Measurements from ENCODE around the gene ZFHX3. TPM values are rescaled to one million over a fixed set of nuclear protein-coding genes. Genes with fewer than 3 reads are reported as not detected.

The ZFHX3 gene
- total and polyA plus RNA-seq, 2 donors from 2014 or later, result 2.3 to 29.3 TPM

GRCh38 chr16:72859581-72859980 lies 188.3 kb downstream of the ZFHX3 start:
- Histone ChIP-seq H3K27me3 (ENCODE audit: control insufficient read depth, insufficient read depth, low read length) (no peaks in the 10 kb centered on the region), H3K4me1 (ENCODE audit: control insufficient read depth in 2 of 3, insufficient read depth in 2 of 3, low read depth in 1 of 3, low read length in 3 of 3) (peaks cover 0 to 7% (median 7%) of the 10 kb centered on the region in 3 donors), H3K9me3 (ENCODE audit: control insufficient read depth in 2 of 3, insufficient read depth in 1 of 3, low read length in 3 of 3) (no peaks in the 10 kb centered on the region), H3K4me3 (ENCODE audit: low read length in 3 of 3) (no peak overlapping the region), H3K27ac (ENCODE audit: low read depth in 2 of 2, low read length in 2 of 2) (no peak overlapping the region), H3K9ac (ENCODE audit: low read length in 3 of 3) (no peak overlapping the region), H3K36me3 (ENCODE audit: control insufficient read depth in 2 of 3, insufficient read depth in 3 of 3, low read length in 3 of 3) (peaks cover 0 to 2% (median 0%) of the 10 kb centered on the region in 3 donors)
- FAIRE-seq (no peak), DNase-seq (no peak)
- no peak for TF ChIP-seq CTCF (IDR thresholded peaks at IDR 0.05; ENCODE audit: borderline replicate concordance, extremely low read depth, insufficient read depth)
- intact Hi-C loops (cut with DNase I), result no loop called here

GRCh38 chr16:72858665-72859493 lies 189.0 kb downstream of the ZFHX3 start:
- intact Hi-C loops (cut with DNase I), result no loop called here
- no peak for FAIRE-seq
- no peak overlapping the region for H3K4me3 ChIP-seq (ENCODE audit: low read length in 3 of 3)

GRCh38 chr16:72857834-72858664 lies 189.9 kb downstream of the ZFHX3 start:
- FAIRE-seq (no peak), DNase-seq (no peak)
- no peak for TF ChIP-seq CTCF (IDR thresholded peaks at IDR 0.05; ENCODE audit: borderline replicate concordance, extremely low read depth, insufficient read depth)
- Histone ChIP-seq H3K9me3 (ENCODE audit: control insufficient read depth in 2 of 3, insufficient read depth in 1 of 3, low read length in 3 of 3) (no peaks in the 10 kb centered on the region), H3K27me3 (ENCODE audit: control insufficient read depth, insufficient read depth, low read length) (no peaks in the 10 kb centered on the region), H3K4me1 (ENCODE audit: control insufficient read depth in 2 of 3, insufficient read depth in 2 of 3, low read depth in 1 of 3, low read length in 3 of 3) (peaks cover 0 to 7% (median 7%) of the 10 kb centered on the region in 3 donors), H3K9ac (ENCODE audit: low read length in 3 of 3) (no peak overlapping the region), H3K36me3 (ENCODE audit: control insufficient read depth in 2 of 3, insufficient read depth in 3 of 3, low read length in 3 of 3) (peaks cover 0 to 2% (median 0%) of the 10 kb centered on the region in 3 donors), H3K27ac (ENCODE audit: low read depth in 2 of 2, low read length in 2 of 2) (peak overlapping the region in 1 of 2 donors; percentile 13), H3K4me3 (ENCODE audit: low read length in 3 of 3) (no peak overlapping the region)
- intact Hi-C loops (cut with DNase I), result no loop called here

More at GRCh38 chr16:72858665-72859493, 189.0 kb downstream of the ZFHX3 start:
- no peak for TF ChIP-seq CTCF (IDR thresholded peaks at IDR 0.05; ENCODE audit: borderline replicate concordance, extremely low read depth, insufficient read depth)
- Histone ChIP-seq H3K9ac (ENCODE audit: low read length in 3 of 3) (no peak overlapping the region), H3K9me3 (ENCODE audit: control insufficient read depth in 2 of 3, insufficient read depth in 1 of 3, low read length in 3 of 3) (no peaks in the 10 kb centered on the region), H3K27ac (ENCODE audit: low read depth in 2 of 2, low read length in 2 of 2) (peak overlapping the region; percentile 13 to 52), H3K36me3 (ENCODE audit: control insufficient read depth in 2 of 3, insufficient read depth in 3 of 3, low read length in 3 of 3) (peaks cover 0 to 2% (median 0%) of the 10 kb centered on the region in 3 donors), H3K4me1 (ENCODE audit: control insufficient read depth in 2 of 3, insufficient read depth in 2 of 3, low read depth in 1 of 3, low read length in 3 of 3) (peaks cover 0 to 7% (median 7%) of the 10 kb centered on the region in 3 donors), H3K27me3 (ENCODE audit: control insufficient read depth, insufficient read depth, low read length) (no peaks in the 10 kb centered on the region)
- DNase-seq, result no peak

All from kidney (tissue), 14 donors.